Activated CD8-positive, alpha-beta memory T cell treated with anti-CD3 and anti-CD28 coated beads, Interleukin-2, amount 10 ng/mL, durations not matched to agents 7 days and 5 days (primary cell): ENCODE data around the gene ERAS. TPM values are rescaled to one million over a fixed set of nuclear protein-coding genes. Genes with fewer than 3 reads are reported as not detected.
"Not testable (repeated sequence)": the region's sequence is repeated elsewhere in the genome, so short reads cannot be mapped to it uniquely, and the experiment has no call there.

Experiments
- ATAC-seq: fragments of 150-1000 bp; cut with Tn5 transposase; one replicate; pipeline ENCODE4 v1.10.0; 2021; ENCODE audit warnings: moderate library complexity
- CTCF ChIA-PET: fragments of 350-600 bp; sonication (Branson Sonifier 250); formaldehyde crosslinking; loops from one replicate; lab custom pipeline; 2021; ENCODE audit warnings: antibody characterized with exemption; lab: Charles Lee
- DNase-seq: peaks from one replicate; pipeline ENCODE4 v3.0.0-alpha.2; 2020
- H3K27ac Mint-ChIP-seq: one replicate; pipeline ENCODE4 v1.8.0; 2021; ENCODE audit warnings: mild to moderate bottlenecking, mixed read lengths
- H3K27me3 Mint-ChIP-seq: one replicate; pipeline ENCODE4 v1.8.0; 2021; ENCODE audit warnings: mixed read lengths
- H3K36me3 Mint-ChIP-seq: one replicate; pipeline ENCODE4 v1.8.0; 2021; ENCODE audit warnings: mild to moderate bottlenecking, mixed read lengths
- H3K4me1 Mint-ChIP-seq: one replicate; pipeline ENCODE4 v1.8.0; 2021; ENCODE audit warnings: mixed read lengths
- H3K4me3 Mint-ChIP-seq: one replicate; pipeline ENCODE4 v1.8.0; 2021; ENCODE audit warnings: mild to moderate bottlenecking, moderate library complexity, mixed read lengths
- H3K9me3 Mint-ChIP-seq: one replicate; pipeline ENCODE4 v1.8.0; 2022; ENCODE audit warnings: low read depth, mixed read lengths
- total RNA-seq, 2 experiments: library from RNA; stranded (reverse); gene quantifications; one replicate each; pipeline ENCODE4 v1.2.3, GENCODE V29; 2021

ERAS gene
- total RNA-seq, 2 experiments from 2014 or later = not detected

DNA sequence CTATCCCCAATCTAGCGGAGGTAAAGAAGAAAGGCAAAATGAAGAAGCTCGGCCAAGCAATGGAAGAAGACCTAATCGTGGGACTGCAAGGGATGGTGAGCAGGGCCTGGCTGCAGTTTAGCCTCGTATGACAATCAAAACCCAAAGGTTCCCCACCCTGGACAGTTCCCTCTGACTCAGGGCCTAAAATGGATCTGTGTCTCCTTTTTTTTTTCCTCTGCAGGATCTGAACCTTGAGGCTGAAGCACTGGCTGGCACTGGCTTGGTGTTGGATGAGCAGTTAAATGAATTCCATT, 23.5 kb upstream of the ERAS start:
- H3K9me3 Mint-ChIP-seq = no peaks in the 10 kb centered on the region
- peaks cover 20% of the 10 kb centered on the region for H3K4me1 Mint-ChIP-seq
- H3K36me3 Mint-ChIP-seq = peaks cover 18% of the 10 kb centered on the region
- no peak for DNase-seq
- peak overlapping the region; percentile 98 for H3K4me3 Mint-ChIP-seq
- CTCF ChIA-PET = no interaction called here
- peak overlapping the region; percentile 100 for H3K27ac Mint-ChIP-seq
- ATAC-seq = no peak
- H3K27me3 Mint-ChIP-seq = no peaks in the 10 kb centered on the region

DNA sequence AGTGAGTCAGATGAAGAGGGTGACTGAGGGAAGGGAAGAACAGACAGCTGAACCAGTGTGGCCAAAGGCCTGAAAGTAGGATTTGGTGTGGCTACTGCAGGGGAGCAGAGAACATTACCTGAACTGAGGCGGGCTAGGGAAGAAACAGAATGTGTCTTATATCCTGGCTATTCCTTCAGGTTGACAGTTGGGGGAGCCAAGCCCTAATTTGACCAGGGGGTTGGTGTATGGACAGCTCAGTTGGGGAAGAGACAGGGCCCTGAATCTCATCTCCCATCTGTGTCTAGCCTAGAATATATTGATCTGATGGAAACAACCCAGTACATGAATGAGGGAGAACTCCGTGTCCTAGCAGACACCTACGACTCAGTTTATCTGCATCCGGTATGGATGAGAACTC, 20.2 kb upstream of the ERAS start:
- no peak overlapping the region for H3K4me3 Mint-ChIP-seq
- DNase-seq (no peak), ATAC-seq (no peak)
- peaks cover 17% of the 10 kb centered on the region for H3K36me3 Mint-ChIP-seq
- peaks cover 12% of the 10 kb centered on the region for H3K4me1 Mint-ChIP-seq
- no peaks in the 10 kb centered on the region for H3K27me3 Mint-ChIP-seq
- H3K9me3 Mint-ChIP-seq = no peaks in the 10 kb centered on the region
- no peak overlapping the region for H3K27ac Mint-ChIP-seq
- CTCF ChIA-PET = interaction anchor here (1.0 to 1.3 kb wide), 2 partner anchors 158 to 350 kb away, joined by 3 read pairs; no protein-coding TSS in a partner anchor

DNA sequence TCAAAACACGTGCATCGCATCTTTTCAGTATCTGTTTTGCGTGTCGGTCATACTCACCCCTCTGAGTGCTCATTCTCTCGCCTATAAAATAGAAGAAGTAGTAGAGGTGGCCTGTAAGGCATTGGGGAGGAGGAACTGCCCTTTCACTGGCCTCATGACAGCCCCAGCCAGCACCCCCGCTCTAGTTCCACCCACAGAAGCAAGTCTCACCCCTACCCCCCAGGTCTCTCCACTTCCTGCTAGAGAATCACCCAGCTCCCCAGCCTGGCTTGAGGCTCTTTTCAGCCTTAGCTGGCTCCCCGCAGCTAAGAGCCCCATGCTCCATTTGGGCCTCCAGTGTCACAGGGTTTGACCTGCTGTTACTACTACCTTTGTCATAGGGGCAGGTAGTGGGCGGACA, 12.7 kb upstream of the ERAS start:
- H3K4me1 Mint-ChIP-seq = no peaks in the 10 kb centered on the region
- no peak overlapping the region for H3K4me3 Mint-ChIP-seq
- CTCF ChIA-PET = no interaction called here
- H3K27ac Mint-ChIP-seq = no peak overlapping the region
- no peaks in the 10 kb centered on the region for H3K27me3 Mint-ChIP-seq
- no peak for ATAC-seq
- peaks cover 6% of the 10 kb centered on the region for H3K36me3 Mint-ChIP-seq
- H3K9me3 Mint-ChIP-seq = no peaks in the 10 kb centered on the region
- no peak for DNase-seq

DNA sequence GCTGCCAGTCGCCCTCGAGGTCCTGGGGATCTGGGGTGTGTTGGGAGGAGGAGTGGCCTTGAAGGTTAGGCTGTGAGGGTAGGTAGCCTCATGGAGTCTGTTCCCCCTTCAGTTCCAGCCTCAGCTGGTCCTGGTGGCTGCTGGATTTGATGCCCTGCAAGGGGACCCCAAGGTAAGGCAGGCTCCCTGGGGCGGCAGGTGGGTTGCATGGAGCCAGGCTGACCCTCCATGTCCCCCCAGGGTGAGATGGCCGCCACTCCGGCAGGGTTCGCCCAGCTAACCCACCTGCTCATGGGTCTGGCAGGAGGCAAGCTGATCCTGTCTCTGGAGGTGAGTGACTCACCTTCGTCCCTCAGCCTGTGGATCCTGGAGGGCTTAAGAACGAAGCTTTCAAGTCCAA, 11.6 kb upstream of the ERAS start:
- DNase-seq (no peak), ATAC-seq (no peak)
- peaks cover 7% of the 10 kb centered on the region for H3K36me3 Mint-ChIP-seq
- H3K4me1 Mint-ChIP-seq = no peaks in the 10 kb centered on the region
- H3K4me3 Mint-ChIP-seq = no peak overlapping the region
- CTCF ChIA-PET = no interaction called here
- no peaks in the 10 kb centered on the region for H3K9me3 Mint-ChIP-seq
- H3K27ac Mint-ChIP-seq = no peak overlapping the region
- H3K27me3 Mint-ChIP-seq = no peaks in the 10 kb centered on the region

DNA sequence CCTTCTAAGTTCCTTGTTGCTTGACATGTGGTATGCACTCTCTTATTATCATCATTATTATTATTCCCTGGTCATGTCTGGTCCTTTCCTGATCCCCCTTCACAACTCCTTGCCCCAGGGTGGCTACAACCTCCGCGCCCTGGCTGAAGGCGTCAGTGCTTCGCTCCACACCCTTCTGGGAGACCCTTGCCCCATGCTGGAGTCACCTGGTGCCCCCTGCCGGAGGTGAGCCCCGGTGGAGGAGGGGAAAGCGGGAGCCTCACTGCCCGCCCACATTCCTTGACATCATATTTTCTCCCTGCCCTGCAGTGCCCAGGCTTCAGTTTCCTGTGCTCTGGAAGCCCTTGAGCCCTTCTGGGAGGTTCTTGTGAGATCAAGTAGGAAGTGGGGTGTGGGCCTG, 11.0 kb upstream of the ERAS start:
- CTCF ChIA-PET = no interaction called here
- H3K36me3 Mint-ChIP-seq = peaks cover 8% of the 10 kb centered on the region
- H3K4me3 Mint-ChIP-seq = no peak overlapping the region
- no peaks in the 10 kb centered on the region for H3K4me1 Mint-ChIP-seq
- H3K9me3 Mint-ChIP-seq = no peaks in the 10 kb centered on the region
- DNase-seq = no peak
- H3K27me3 Mint-ChIP-seq = no peaks in the 10 kb centered on the region
- H3K27ac Mint-ChIP-seq = no peak overlapping the region
- no peak for ATAC-seq

DNA sequence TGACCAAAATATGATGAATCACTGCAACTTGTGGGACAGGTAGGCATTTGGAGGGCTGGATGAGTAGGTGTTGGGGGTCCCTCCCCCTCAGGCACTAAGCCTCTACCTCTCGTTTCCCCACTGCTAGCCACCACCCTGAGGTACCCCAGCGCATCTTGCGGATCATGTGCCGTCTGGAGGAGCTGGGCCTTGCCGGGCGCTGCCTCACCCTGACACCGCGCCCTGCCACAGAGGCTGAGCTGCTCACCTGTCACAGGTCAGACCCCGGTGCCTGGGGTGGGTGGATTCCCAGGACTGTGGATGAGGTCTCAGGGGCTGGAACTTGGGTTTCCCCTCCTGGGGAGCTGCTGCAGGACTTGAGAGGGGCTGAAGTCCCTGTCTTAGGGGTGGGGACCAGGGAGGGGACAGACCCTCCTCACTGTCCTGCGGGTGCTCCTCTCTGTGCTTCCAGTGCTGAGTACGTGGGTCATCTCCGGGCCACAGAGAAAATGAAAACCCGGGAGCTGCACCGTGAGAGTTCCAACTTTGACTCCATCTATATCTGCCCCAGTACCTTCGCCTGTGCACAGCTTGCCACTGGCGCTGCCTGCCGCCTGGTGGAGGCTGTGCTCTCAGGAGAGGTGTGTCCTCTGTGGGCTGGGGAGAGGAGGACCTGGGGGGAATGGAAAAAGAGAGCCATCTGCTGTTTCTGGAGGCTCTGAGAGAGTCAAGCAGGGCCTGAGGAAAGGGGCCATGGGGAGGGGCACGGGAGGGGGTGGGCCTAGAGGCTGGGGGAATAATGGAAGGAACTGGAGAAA, 10.1 kb upstream of the ERAS start:
- Mint-ChIP-seq H3K27me3 (no peaks in the 10 kb centered on the region), H3K9me3 (no peaks in the 10 kb centered on the region), H3K27ac (no peak overlapping the region), H3K4me3 (no peak overlapping the region), H3K36me3 (peaks cover 7% of the 10 kb centered on the region), H3K4me1 (no peaks in the 10 kb centered on the region)
- no peak for ATAC-seq
- no peak for DNase-seq
- CTCF ChIA-PET = no interaction called here

DNA sequence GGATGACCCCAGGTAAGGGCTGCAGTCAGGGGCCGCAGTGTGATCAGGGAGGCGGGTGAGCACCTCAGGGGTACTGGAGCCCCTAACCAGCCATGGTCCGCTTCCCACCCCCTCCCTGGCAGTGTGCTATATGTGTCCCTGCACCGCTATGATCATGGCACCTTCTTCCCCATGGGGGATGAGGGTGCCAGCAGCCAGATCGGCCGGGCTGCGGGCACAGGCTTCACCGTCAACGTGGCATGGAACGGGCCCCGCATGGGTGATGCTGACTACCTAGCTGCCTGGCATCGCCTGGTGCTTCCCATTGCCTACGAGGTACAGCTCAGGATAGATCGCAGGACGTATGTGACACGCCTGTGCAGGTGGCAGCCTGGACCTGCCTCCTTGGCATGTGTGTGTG, 8.2 kb upstream of the ERAS start:
- Mint-ChIP-seq H3K9me3 (no peaks in the 10 kb centered on the region), H3K27ac (no peak overlapping the region), H3K4me1 (no peaks in the 10 kb centered on the region), H3K36me3 (peaks cover 3% of the 10 kb centered on the region), H3K27me3 (no peaks in the 10 kb centered on the region), H3K4me3 (no peak overlapping the region)
- DNase-seq = no peak
- no peak for ATAC-seq
- CTCF ChIA-PET = no interaction called here

DNA sequence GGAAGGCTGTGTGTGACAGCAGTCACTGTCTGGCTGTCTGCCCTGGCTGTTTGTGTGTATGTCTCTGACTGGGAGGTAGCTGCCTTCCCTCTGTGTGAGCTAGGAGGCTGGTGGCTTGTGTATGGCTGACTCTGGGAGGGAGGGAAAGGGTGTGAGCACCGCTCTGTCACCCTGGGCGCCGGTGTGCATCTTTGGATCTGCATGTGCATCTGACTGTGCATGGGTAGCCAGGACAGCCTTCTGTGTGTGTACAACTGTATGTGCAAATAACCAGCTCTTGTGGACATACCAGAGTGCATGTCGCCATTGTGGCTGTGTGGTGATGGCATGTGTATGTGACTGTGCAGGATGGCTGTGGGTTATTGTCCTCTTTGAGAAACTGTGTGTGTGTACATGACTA, 7.4 kb upstream of the ERAS start:
- Mint-ChIP-seq H3K4me1 (no peaks in the 10 kb centered on the region), H3K27me3 (no peaks in the 10 kb centered on the region), H3K36me3 (peaks cover 3% of the 10 kb centered on the region), H3K4me3 (no peak overlapping the region), H3K9me3 (no peaks in the 10 kb centered on the region), H3K27ac (no peak overlapping the region)
- CTCF ChIA-PET = no interaction called here
- ATAC-seq (no peak), DNase-seq (no peak)

DNA sequence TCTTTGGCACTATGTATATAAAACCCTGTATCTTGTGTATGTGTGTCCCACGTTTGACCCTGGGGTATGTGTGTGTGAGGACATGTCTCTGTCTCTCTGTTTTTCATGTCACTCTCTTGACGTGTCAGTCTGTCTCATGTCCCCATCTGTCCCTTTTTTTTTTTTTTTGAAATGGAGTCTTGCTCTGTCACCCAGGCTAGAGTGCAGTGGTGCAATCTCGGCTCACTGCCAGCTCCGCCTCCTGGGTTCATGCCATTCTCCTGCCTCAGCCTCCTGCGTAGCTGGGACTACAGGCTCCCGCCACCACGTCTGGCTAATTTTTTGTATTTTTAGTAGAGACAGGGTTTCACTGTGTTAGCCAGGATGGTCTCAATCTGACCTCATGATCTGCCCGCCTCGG, 6.9 kb upstream of the ERAS start:
- H3K36me3 Mint-ChIP-seq, CTCF ChIA-PET, H3K4me1 Mint-ChIP-seq, H3K27ac Mint-ChIP-seq, ATAC-seq, H3K9me3 Mint-ChIP-seq, DNase-seq, H3K4me3 Mint-ChIP-seq, H3K27me3 Mint-ChIP-seq: not testable (repeated sequence)

DNA sequence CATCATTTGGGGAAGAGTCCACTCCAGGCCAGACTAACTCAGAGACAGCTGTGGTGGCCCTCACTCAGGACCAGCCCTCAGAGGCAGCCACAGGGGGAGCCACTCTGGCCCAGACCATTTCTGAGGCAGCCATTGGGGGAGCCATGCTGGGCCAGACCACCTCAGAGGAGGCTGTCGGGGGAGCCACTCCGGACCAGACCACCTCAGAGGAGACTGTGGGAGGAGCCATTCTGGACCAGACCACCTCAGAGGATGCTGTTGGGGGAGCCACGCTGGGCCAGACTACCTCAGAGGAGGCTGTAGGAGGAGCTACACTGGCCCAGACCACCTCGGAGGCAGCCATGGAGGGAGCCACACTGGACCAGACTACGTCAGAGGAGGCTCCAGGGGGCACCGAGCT, 3.3 kb upstream of the ERAS start:
- no peak for ATAC-seq
- peaks cover 8% of the 10 kb centered on the region for H3K36me3 Mint-ChIP-seq
- DNase-seq = no peak
- H3K27me3 Mint-ChIP-seq = peaks cover 12% of the 10 kb centered on the region
- H3K9me3 Mint-ChIP-seq = no peaks in the 10 kb centered on the region
- peaks cover 7% of the 10 kb centered on the region for H3K4me1 Mint-ChIP-seq
- H3K27ac Mint-ChIP-seq = no peak overlapping the region
- H3K4me3 Mint-ChIP-seq = no peak overlapping the region
- CTCF ChIA-PET = interaction anchor here (1.0 kb wide), 1 partner anchor 80 kb away, joined by 3 read pairs; no protein-coding TSS in a partner anchor

DNA sequence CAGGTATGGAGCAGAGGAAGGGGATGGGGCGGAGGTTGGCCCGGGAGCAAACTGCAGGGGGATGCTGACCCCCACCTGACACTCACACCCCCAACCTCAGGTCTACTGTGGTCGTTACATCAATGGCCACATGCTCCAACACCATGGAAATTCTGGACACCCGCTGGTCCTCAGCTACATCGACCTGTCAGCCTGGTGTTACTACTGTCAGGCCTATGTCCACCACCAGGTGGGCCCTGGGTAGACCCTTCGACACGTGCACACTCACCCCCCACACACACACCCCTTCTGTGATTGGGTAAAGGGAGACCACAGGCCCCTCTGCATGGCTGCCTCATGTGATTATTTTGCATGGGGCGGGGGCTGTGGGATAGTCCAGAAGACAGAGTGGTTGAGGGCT, 2.2 kb upstream of the ERAS start:
- Mint-ChIP-seq H3K27ac (no peak overlapping the region), H3K4me3 (no peak overlapping the region), H3K9me3 (no peaks in the 10 kb centered on the region), H3K27me3 (peaks cover 18% of the 10 kb centered on the region), H3K4me1 (peaks cover 7% of the 10 kb centered on the region), H3K36me3 (peaks cover 8% of the 10 kb centered on the region)
- DNase-seq (no peak), ATAC-seq (no peak)
- CTCF ChIA-PET = no interaction called here

DNA sequence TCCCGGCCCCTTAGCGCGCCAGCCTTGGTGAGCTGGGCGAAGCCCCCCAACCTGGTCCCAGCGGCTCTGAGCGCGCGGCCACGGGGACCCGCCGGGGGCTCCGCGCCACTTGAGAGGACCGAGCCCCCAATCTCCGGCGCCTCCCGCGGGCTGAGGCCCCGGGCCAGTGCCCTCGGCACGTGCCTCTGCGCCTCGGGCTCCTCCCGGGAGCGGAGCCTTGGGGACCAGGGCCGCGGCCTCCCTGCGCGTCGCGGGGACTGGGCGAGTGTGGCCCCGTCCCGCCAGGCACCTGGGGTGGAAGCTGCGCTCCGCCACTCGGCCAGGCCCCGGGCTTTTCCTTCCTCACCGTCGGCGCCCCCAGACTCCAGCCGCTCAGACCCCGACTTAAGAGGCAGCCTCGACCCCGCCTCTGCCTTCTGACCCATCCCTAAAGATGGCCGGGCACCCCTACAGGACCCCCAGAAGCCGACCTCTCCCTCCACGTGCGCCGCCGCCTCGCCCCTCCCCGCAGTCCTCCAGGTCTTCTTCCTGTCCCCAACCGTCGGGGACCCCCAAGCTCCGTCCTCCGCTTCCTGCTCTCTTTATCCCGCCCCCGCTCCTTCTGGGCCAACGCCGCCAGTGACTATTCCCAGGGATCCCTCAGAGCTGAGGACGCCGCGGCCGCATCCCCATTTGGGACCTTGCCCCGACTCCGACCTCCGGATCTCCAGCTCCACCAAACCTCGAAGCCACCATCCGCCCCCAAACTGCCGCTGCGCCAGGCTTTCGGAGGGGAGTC, 752 bp downstream of the ERAS start:
- no peak for ATAC-seq
- CTCF ChIA-PET = no interaction called here
- DNase-seq = no peak
- H3K9me3 Mint-ChIP-seq = no peaks in the 10 kb centered on the region
- no peak overlapping the region for H3K4me3 Mint-ChIP-seq
- peaks cover 32% of the 10 kb centered on the region for H3K27me3 Mint-ChIP-seq
- peaks cover 7% of the 10 kb centered on the region for H3K4me1 Mint-ChIP-seq
- peaks cover 6% of the 10 kb centered on the region for H3K36me3 Mint-ChIP-seq
- no peak overlapping the region for H3K27ac Mint-ChIP-seq

DNA sequence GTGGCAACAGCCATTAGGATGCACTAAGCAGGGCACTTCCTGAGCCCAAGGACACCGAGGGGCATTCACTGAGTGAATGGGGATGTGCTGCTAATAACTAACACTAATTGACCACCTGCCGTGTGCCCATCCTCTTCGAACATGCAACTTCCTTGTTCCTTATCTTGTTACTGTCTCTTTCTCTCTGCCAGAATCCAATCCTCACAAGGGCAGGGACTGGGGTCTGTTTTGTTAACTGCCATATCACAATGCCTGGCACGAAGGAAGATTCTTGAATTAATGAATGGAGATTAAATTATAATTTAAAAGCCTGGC, 1.3 kb downstream of the ERAS start:
- H3K9me3 Mint-ChIP-seq = no peaks in the 10 kb centered on the region
- peaks cover 36% of the 10 kb centered on the region for H3K27me3 Mint-ChIP-seq
- ATAC-seq = no peak
- peaks cover 6% of the 10 kb centered on the region for H3K36me3 Mint-ChIP-seq
- peaks cover 7% of the 10 kb centered on the region for H3K4me1 Mint-ChIP-seq
- CTCF ChIA-PET = no interaction called here
- no peak for DNase-seq
- H3K27ac Mint-ChIP-seq = no peak overlapping the region
- no peak overlapping the region for H3K4me3 Mint-ChIP-seq

DNA sequence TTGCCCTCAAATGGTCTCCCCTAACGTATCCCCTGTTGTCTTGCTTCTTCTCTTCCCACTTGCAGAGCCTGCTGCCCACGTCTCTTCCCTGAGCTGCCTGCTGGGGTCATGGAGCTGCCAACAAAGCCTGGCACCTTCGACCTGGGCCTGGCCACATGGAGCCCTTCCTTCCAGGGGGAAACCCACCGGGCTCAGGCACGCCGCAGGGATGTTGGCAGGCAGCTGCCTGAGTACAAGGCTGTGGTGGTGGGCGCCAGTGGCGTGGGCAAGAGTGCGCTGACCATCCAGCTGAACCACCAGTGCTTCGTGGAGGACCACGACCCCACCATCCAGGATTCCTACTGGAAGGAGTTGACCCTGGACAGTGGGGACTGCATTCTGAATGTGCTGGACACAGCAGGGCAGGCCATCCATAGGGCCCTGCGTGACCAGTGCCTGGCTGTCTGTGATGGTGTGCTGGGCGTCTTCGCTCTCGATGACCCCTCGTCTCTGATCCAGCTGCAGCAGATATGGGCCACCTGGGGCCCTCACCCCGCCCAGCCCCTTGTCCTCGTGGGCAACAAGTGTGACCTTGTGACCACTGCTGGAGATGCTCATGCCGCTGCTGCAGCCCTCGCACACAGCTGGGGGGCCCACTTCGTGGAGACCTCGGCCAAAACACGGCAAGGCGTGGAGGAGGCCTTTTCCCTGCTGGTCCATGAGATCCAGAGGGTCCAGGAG, 2.9 kb downstream of the ERAS start:
- no peaks in the 10 kb centered on the region for H3K9me3 Mint-ChIP-seq
- no peak for ATAC-seq
- no peak overlapping the region for H3K27ac Mint-ChIP-seq
- DNase-seq = no peak
- no peak overlapping the region for H3K4me3 Mint-ChIP-seq
- peaks cover 8% of the 10 kb centered on the region for H3K4me1 Mint-ChIP-seq
- H3K36me3 Mint-ChIP-seq = peaks cover 6% of the 10 kb centered on the region
- peaks cover 52% of the 10 kb centered on the region for H3K27me3 Mint-ChIP-seq
- CTCF ChIA-PET = interaction anchor here (2.1 kb wide), 1 partner anchor 61 kb away, joined by 4 read pairs; no protein-coding TSS in a partner anchor
